Omental fat pad (tissue), 4 donors: ENCODE measurements around the gene ARHGAP24. TPM values are rescaled to one million over a fixed set of nuclear protein-coding genes. Genes with fewer than 3 reads are reported as not detected.
A peak's percentile ranks its signal among the peaks of the same experiment; 100 is the strongest.

Source experiments
- ATAC-seq: fragments of 150-250 bp; one replicate; pipeline ENCODE4 v1.9.1; 2016; ENCODE audit warnings: mild to moderate bottlenecking, moderate library complexity; ENCODE audit not compliant: low FRiP score
- DNase-seq: peaks from one replicate; pipeline ENCODE4 v3.0.0-alpha.2; 2019; ENCODE audit warnings: low spot score
- CTCF ChIP-seq, 3 donors: fragments of 450-650 bp; IDR thresholded peaks; one replicate each; pipeline ENCODE4 v1.5.1; 2016 to 2017; ENCODE audit warnings: antibody characterized with exemption in 3 of 3, mild to moderate bottlenecking in 3 of 3, moderate library complexity in 2 of 3
- total RNA-seq, 4 donors: library from RNA; depleted of rRNA; stranded (reverse); fragments of >200 nt; gene quantifications; one replicate each; pipeline ENCODE4 v1.1.0, GENCODE V29; 2016

The ARHGAP24 gene
- total RNA-seq, 4 donors from 2014 or later, result 42.3 to 57.2 (median 52.8) TPM

- ATAC-seq (no peak), DNase-seq (no peak)
- no peak for TF ChIP-seq CTCF (IDR thresholded peaks at IDR 0.05)
Measured at GRCh38 chr4:85486425-85487086, 11.6 kb downstream of the ARHGAP24 start.

DNA sequence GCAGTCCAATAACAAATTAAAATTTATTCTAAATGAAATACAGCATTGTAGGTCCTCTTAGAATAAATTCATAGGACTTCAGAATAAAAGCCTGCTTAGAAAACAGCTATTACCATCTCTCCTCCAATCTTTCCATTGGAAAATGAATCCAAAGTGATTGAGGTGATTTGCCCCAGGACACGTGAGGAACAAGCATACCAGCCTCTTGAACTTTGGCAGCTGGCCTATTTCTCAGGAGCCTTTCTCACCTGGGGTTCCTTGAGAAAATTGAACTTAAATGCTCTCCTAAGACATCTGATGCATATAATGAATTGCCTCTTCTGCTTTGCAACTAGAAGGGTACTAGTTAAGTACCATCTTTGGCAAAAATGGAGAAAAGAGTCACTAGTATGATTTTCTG is 13.5 kb downstream of the ARHGAP24 start:
- no peak for TF ChIP-seq CTCF (IDR thresholded peaks at IDR 0.05)
- no peak for ATAC-seq

GRCh38 chr4:85489273-85489981 is 14.5 kb downstream of the ARHGAP24 start:
- TF ChIP-seq CTCF (IDR thresholded peaks at IDR 0.05), result no peak
- ATAC-seq (no peak), DNase-seq (no peak)

More for the DNA sequence above, 13.5 kb downstream of the ARHGAP24 start:
- no peak for DNase-seq

DNA sequence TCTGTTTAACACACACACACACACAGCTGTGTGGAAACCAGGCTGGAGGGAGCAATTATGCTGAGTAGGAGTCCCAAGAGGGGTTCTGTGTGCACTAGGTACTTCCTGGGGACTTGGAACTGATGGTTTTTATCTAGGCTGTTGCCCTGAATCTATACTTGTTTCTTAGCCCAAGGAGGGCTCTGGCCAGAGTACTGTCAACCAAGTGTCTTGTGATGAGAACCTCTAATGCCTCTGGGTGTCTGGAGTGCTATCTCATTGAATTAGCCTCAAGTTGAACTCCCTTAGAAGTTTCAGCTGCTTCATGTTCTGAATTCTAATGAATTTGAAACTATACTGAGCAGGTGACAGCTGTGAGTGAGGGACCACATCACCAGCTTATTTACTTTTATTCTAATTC is 16.6 kb downstream of the ARHGAP24 start:
- ATAC-seq (no peak), DNase-seq (no peak)
- TF ChIP-seq CTCF (IDR thresholded peaks at IDR 0.05), result no peak

DNA sequence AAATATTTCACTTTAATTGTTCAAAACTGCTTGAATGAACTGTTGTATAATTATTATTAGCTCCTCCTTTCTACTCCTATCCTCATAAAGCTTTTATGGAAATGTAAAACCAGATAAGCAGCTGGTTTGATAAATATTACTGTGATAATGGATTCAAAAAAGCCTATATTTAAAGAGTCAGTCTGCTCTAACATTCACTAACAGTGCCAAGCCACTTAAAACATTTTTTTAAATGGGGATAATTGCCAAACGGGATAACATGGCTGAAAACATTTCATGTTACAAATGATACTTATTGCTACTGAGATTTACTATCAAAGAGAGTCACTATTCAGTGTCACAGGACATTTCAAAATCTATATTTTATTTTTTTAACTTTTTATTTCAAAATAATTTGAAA is 17.4 kb downstream of the ARHGAP24 start:
- DNase-seq (no peak), ATAC-seq (no peak)
- no peak for TF ChIP-seq CTCF (IDR thresholded peaks at IDR 0.05)

DNA sequence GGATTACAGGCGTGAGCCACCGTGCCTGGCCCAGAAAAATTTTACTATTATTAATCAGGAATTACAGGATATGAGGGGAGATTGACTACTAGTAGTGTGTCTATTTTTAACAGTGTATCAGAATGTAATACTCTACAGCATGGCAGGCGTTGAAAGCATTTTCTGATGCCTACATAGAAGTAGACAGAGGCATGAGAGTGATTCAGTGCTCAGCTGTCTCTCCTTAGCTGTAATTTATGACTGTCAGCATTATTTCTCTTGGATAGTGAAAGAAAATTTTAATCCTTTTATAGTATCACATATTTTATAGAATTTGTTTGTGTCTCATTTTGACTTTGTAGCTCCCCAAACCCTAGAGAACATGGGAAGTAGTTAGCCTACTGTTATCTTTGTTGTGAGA is 20.7 kb downstream of the ARHGAP24 start:
- DNase-seq, result no peak
- peak; percentile 57 for ATAC-seq
- TF ChIP-seq CTCF (IDR thresholded peaks at IDR 0.05), result no peak
